H7 (cell line): ENCODE data around the gene ZNF613. TPM values are rescaled to one million over a fixed set of nuclear protein-coding genes. Genes with fewer than 3 reads are reported as not detected.
"Not testable (repeated sequence)": the region's sequence is repeated elsewhere in the genome, so short reads cannot be mapped to it uniquely, and the experiment has no call there.

ENCODE experiments used
- DNase-seq: peaks from one replicate; pipeline ENCODE4 v3.0.0; 2012
- H3K27me3 ChIP-seq: 2 replicates; pipeline ENCODE4 v1.6.0; 2011; ENCODE audit warnings: mild to moderate bottlenecking, low read length; ENCODE audit not compliant: control insufficient read depth, insufficient read depth
- H3K36me3 ChIP-seq: replicated peaks from 2 replicates; pipeline ENCODE4 v1.5.1; 2011; ENCODE audit warnings: low read length; ENCODE audit not compliant: control insufficient read depth, insufficient read depth
- H3K4me3 ChIP-seq: 2 replicates; pipeline ENCODE4 v1.5.1; 2011; ENCODE audit warnings: low read depth, mild to moderate bottlenecking, control low read depth, low read length, moderate library complexity; ENCODE audit not compliant: insufficient read depth
- total RNA-seq: library from RNA; depleted of rRNA; stranded (reverse); fragments of >200 nt; shearing (Covaris generic); gene quantifications from 2 replicates; pipeline ENCODE4 v1.2.3, GENCODE V29; 2014; rRNA removed

ZNF613 gene
- total RNA-seq, result 7.9 and 8.6 TPM in 2 replicates

GRCh38 chr19:51926784-51927741, at the start of gene ZNF613:
TSS of gene ZNF613 (plus strand) at chr19:51927472. CDS start at chr19:51936221, 8,749 bp downstream.
- H3K4me3 ChIP-seq, result peak within 1 kb of the TSS; percentile 84
- peak; percentile 80 for DNase-seq
- H3K27me3 ChIP-seq, result no peaks in the 10 kb centered on the region
- no peaks in the 10 kb centered on the region; the same call in 1 of the 2 replicates for H3K36me3 ChIP-seq

- Histone ChIP-seq H3K36me3 (peaks cover 29% of the 10 kb centered on the region), H3K27me3 (no peaks in the 10 kb centered on the region), H3K4me3 (no peak overlapping the region)
- DNase-seq, result no peak
These were observed 44.8 kb upstream of the ZNF613 start for GRCh38 chr19:51882518-51882917.

- no peaks in the 10 kb centered on the region for H3K27me3 ChIP-seq
- no peak overlapping the region for H3K4me3 ChIP-seq
- no peak for DNase-seq
- H3K36me3 ChIP-seq, result peaks cover 28% of the 10 kb centered on the region
These were observed 42.6 kb upstream of the ZNF613 start for GRCh38 chr19:51884713-51885112.

GRCh38 chr19:51887522-51888498, 39.5 kb upstream of the ZNF613 start, which contains the start of gene ZNF577:
TSS of gene ZNF577 (minus strand) at chr19:51887951. CDS start at chr19:51880382, 7,569 bp downstream.
- Histone ChIP-seq H3K4me3 (peak within 1 kb of the TSS; percentile 37; the same call in 1 of the 2 replicates), H3K36me3 (peaks cover 37% of the 10 kb centered on the region), H3K27me3 (no peaks in the 10 kb centered on the region)
- peak; percentile 71 for DNase-seq

GRCh38 chr19:51889934-51890333, 37.3 kb upstream of the ZNF613 start:
- Histone ChIP-seq H3K36me3 (peaks cover 54% of the 10 kb centered on the region), H3K4me3 (no peak overlapping the region), H3K27me3 (no peaks in the 10 kb centered on the region)
- DNase-seq, result no peak

GRCh38 chr19:51891193-51891747, 36.0 kb upstream of the ZNF613 start:
- DNase-seq, result no peak
- no peak overlapping the region for H3K4me3 ChIP-seq
- H3K27me3 ChIP-seq, result no peaks in the 10 kb centered on the region
- peaks cover 63% of the 10 kb centered on the region for H3K36me3 ChIP-seq

- DNase-seq, result no peak
- H3K4me3 ChIP-seq, result no peak overlapping the region
- no peaks in the 10 kb centered on the region for H3K27me3 ChIP-seq
- peaks cover 46% of the 10 kb centered on the region for H3K36me3 ChIP-seq
These were observed 25.4 kb upstream of the ZNF613 start for GRCh38 chr19:51901860-51902259.

- peak overlapping the region; percentile 0; the same call in 1 of the 2 replicates for H3K4me3 ChIP-seq
These were observed 24.1 kb upstream of the ZNF613 start for GRCh38 chr19:51903192-51903591.

GRCh38 chr19:51904331-51905165, 22.7 kb upstream of the ZNF613 start, which contains the start of gene ZNF649:
TSS of gene ZNF649 (minus strand) at chr19:51905017. CDS start at chr19:51900107, 4,910 bp downstream.
- H3K4me3 ChIP-seq, result peak within 1 kb of the TSS; percentile 76
- peak; percentile 82 for DNase-seq
- peaks cover 24% of the 10 kb centered on the region for H3K36me3 ChIP-seq
- H3K27me3 ChIP-seq, result no peaks in the 10 kb centered on the region

More at GRCh38 chr19:51903192-51903591, 24.1 kb upstream of the ZNF613 start:
- DNase-seq, result peak; percentile 18
- Histone ChIP-seq H3K27me3 (no peaks in the 10 kb centered on the region), H3K36me3 (peaks cover 35% of the 10 kb centered on the region)

GRCh38 chr19:51905206-51905605, 22.1 kb upstream of the ZNF613 start:
- Histone ChIP-seq H3K4me3 (no peak overlapping the region), H3K36me3 (peaks cover 18% of the 10 kb centered on the region), H3K27me3 (no peaks in the 10 kb centered on the region)
- no peak for DNase-seq

GRCh38 chr19:51905639-51906038, 21.6 kb upstream of the ZNF613 start:
- peaks cover 13% of the 10 kb centered on the region for H3K36me3 ChIP-seq
- H3K4me3 ChIP-seq, DNase-seq, H3K27me3 ChIP-seq: not testable (repeated sequence)

GRCh38 chr19:51906108-51906507, 21.2 kb upstream of the ZNF613 start:
- H3K4me3 ChIP-seq, result peak overlapping the region; percentile 13; the same call in 1 of the 2 replicates

GRCh38 chr19:51907981-51908380, 19.3 kb upstream of the ZNF613 start:
- H3K4me3 ChIP-seq, H3K27me3 ChIP-seq, H3K36me3 ChIP-seq, DNase-seq: not testable (repeated sequence)

More at GRCh38 chr19:51906108-51906507, 21.2 kb upstream of the ZNF613 start:
- not testable (repeated sequence) for H3K27me3 ChIP-seq, DNase-seq, H3K36me3 ChIP-seq
